GM12801 (cell line): ENCODE data around the gene POU1F1.

Source experiments
- TF ChIP-seq, protein P1 (sequence below): IDR thresholded peaks from one replicate; pipeline ENCODE4 v1.5.1; 2011; ENCODE audit warnings: control low read depth; ENCODE audit not compliant: insufficient read length; ENCODE audit errors: extremely low read depth

The POU1F1 gene

GRCh38 chr3:87270908-87271700 is 5.3 kb downstream of the POU1F1 start:
- TF ChIP-seq, protein P1, sequence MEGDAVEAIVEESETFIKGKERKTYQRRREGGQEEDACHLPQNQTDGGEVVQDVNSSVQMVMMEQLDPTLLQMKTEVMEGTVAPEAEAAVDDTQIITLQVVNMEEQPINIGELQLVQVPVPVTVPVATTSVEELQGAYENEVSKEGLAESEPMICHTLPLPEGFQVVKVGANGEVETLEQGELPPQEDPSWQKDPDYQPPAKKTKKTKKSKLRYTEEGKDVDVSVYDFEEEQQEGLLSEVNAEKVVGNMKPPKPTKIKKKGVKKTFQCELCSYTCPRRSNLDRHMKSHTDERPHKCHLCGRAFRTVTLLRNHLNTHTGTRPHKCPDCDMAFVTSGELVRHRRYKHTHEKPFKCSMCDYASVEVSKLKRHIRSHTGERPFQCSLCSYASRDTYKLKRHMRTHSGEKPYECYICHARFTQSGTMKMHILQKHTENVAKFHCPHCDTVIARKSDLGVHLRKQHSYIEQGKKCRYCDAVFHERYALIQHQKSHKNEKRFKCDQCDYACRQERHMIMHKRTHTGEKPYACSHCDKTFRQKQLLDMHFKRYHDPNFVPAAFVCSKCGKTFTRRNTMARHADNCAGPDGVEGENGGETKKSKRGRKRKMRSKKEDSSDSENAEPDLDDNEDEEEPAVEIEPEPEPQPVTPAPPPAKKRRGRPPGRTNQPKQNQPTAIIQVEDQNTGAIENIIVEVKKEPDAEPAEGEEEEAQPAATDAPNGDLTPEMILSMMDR, result no peak

DNA sequence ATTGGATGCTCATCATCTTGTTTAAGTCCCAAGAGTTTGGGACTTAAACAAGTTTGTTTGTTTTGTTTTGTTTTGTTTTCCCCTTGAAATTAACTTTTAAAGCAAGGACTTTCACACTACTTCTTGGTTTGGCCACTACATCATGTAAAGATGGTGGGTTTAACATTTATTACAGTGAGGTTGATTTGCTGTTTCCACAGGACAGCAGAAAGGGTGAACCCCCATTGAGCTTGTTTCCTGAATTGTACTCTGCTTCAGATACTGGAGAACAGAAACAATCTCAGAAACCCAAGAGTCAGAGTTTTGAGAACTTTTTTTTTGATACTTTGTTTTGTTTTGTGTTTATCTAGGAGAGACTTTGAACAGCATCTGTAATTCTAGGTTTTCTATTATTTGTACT is 6.7 kb downstream of the POU1F1 start:
- TF ChIP-seq, protein P1, result no peak

GRCh38 chr3:87268646-87269211 is 7.7 kb downstream of the POU1F1 start:
- TF ChIP-seq, protein P1, result no peak

- TF ChIP-seq, protein P1, result no peak
Observed at GRCh38 chr3:87267953-87268645, 8.3 kb downstream of the POU1F1 start.

GRCh38 chr3:87261925-87262324 is 14.5 kb downstream of the POU1F1 start:
- TF ChIP-seq, protein P1, result no peak

DNA sequence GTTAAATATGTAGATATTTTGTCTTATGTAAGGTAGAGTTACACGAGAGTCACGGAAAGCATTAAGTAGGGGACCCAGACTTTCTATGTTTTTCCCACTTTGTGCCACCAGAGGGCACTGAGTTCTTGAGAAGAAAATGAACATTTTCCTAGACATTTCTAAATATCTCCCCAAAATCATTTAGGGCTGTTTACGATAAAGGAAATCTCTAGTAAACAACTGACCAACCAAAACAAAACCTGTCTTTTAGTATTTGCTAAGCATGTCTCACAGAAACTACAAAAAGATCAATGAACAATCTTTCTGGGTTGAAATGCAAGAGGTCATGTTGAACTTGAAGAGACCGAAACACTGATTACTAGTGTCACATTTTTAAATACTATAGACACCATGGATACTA is 16.1 kb downstream of the POU1F1 start:
- TF ChIP-seq, protein P1, result no peak

GRCh38 chr3:87250009-87250408 is 26.4 kb downstream of the POU1F1 start:
- TF ChIP-seq, protein P1, result no peak
